LNCaP clone FGC (cell line): ENCODE data around the gene MUC22.
"Not testable (repeated sequence)": the region's sequence is repeated elsewhere in the genome, so short reads cannot be mapped to it uniquely, and the experiment has no call there.

Experiments used
- DNase-seq: peaks from one replicate; pipeline ENCODE4 v3.0.0-alpha.2; 2011; ENCODE audit warnings: low read depth
- H3K4me3 ChIP-seq: 2 replicates; pipeline ENCODE4 v1.5.1; 2011; ENCODE audit warnings: mild to moderate bottlenecking, low read depth, low read length, control low read depth
- CTCF ChIP-seq: IDR thresholded peaks from 2 replicates; pipeline ENCODE4 v1.5.1; 2012; ENCODE audit warnings: mild to moderate bottlenecking; ENCODE audit not compliant: control insufficient read depth, insufficient read depth; ENCODE audit errors: extremely low read depth

The MUC22 gene

GRCh38 chr6:31020057-31020456 is 9.8 kb downstream of the MUC22 start:
- no peak for TF ChIP-seq CTCF
- no peak overlapping the region for H3K4me3 ChIP-seq
- DNase-seq, result no peak

- H3K4me3 ChIP-seq, DNase-seq: not testable (repeated sequence)
These were observed 10.5 kb downstream of the MUC22 start for GRCh38 chr6:31020631-31021255.

DNA sequence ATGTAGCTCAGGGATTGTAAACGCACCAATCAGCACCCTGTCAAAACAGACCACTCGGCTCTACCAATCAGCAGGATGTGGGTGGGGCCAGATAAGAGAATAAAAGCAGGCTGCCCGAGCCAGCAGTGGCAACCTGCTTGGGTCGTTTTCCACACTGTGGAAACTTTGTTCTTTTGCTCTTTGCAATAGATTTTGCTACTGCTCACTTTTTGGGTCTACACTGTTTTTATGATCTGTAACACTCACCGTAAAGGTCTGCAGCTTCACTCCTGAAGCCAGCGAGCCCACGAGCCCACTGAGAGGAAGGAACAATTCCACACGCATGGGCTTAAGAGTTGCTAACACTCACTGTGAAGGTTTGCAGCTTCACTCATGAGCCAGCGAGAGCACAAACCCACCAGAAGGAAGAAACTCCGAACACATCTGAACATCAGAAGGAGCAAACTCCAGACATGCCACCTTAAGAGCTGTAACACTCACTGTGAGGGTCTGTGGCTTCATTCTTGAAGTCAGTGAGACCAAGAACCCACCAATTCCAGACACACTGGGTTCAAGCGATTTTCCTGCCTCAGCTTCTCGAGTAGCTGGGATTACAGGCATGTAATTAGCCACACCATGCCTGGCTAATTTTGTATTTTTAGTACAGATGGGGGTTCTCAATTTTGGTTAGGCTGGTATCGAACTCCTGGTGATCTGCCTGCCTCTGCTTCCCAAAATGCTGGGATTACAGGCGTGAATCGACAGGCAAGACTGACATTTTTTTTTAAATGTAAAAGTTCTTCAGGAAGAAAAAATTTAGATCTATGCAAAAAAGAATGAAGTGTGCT is 11.6 kb downstream of the MUC22 start:
- DNase-seq, H3K4me3 ChIP-seq: not testable (repeated sequence)

- H3K4me3 ChIP-seq, result no peak overlapping the region
- no peak for DNase-seq
- TF ChIP-seq CTCF, result no peak
These were observed 15.3 kb downstream of the MUC22 start for GRCh38 chr6:31025595-31025994.

DNA sequence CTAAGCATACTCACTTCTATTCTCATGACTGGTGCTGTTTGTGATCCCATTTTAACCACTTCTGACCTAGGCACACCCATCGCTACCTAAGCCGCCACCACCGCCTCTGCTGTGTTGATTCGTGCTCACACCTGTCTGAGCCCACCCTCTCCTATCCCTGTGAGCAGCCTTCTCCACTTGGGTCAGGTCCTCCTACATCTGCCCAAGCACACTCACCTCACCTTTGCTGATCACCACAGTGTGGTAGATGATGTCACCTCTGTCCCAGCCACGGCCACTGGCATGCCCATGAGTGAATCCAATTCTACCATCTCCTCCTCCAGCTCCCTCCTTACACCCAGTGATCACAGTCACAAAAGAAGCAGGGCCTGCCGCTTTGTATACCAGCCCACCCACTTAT is 20.8 kb downstream of the MUC22 start:
- H3K4me3 ChIP-seq, result no peak overlapping the region
- TF ChIP-seq CTCF, result no peak
- no peak for DNase-seq

DNA sequence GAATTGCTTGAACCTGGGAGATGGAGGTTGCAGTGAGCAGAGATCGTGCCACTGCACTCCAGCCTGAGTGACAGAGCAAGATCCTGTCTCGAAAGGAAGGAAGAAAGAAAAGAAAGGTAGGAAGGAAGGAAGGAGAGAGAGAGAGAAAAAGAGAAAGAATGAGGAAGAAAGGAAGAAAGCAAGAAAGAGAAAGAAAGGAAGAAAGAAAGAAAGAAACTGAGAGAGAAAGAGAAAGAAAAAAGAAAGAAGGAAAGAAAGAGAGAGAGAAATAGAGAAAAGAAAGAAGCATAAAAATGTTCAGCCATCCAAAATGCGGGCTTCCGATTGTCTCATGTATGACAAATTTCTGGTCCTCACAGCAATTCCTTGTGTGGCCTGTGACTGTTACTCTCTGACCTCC is 22.8 kb downstream of the MUC22 start:
- TF ChIP-seq CTCF, result no peak
- DNase-seq, result no peak
- no peak overlapping the region for H3K4me3 ChIP-seq

- DNase-seq, result no peak
- H3K4me3 ChIP-seq, result no peak overlapping the region
- no peak for TF ChIP-seq CTCF
These were observed 25.7 kb downstream of the MUC22 start for GRCh38 chr6:31035862-31036497.
